Right ventricle myocardium superior (tissue), 1 donor: ENCODE data around the gene CREB3. TPM values are rescaled to one million over a fixed set of nuclear protein-coding genes. Genes with fewer than 3 reads are reported as not detected.

Experiments
- ATAC-seq: fragments of 200-7000 bp; cut with Tn5 transposase; one replicate; pipeline ENCODE4 v1.9.1; 2020; ENCODE audit warnings: mild to moderate bottlenecking; ENCODE audit not compliant: poor library complexity
- DNase-seq: peaks from one replicate; pipeline ENCODE4 v3.0.0-alpha.2; 2020
- intact Hi-C: fragments of 100-400 bp; cut with DNase I; formaldehyde crosslinking; loops from one replicate; pipeline ENCODE4 v1.11.2; 2022
- long read RNA-seq: library from polyadenylated mRNA; unstranded; transcript quantifications from one replicate; pipeline ENCODE4 v2.0.0, GENCODE V29; 2021
- total RNA-seq: library from RNA; stranded (reverse); fragmentation: NEBNext Ultra II Directional; extraction: Animal tissue kit (Norgen Biotek cat#: 25700); gene quantifications from one replicate; pipeline ENCODE4 v1.2.1, GENCODE V29; 2021
- donor health status: DM: no; HTN: yes; CAD: no; lungs with severe emphysema.

The CREB3 gene, protein sequence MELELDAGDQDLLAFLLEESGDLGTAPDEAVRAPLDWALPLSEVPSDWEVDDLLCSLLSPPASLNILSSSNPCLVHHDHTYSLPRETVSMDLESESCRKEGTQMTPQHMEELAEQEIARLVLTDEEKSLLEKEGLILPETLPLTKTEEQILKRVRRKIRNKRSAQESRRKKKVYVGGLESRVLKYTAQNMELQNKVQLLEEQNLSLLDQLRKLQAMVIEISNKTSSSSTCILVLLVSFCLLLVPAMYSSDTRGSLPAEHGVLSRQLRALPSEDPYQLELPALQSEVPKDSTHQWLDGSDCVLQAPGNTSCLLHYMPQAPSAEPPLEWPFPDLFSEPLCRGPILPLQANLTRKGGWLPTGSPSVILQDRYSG
- 20.3 TPM for total RNA-seq
- long read RNA-seq, transcript CREB3-201 (9 exons, 1,832 nt): major isoform, 32 of 36 reads
- long read RNA-seq, partial matches to known transcripts: 3 of 36 reads
- long read RNA-seq, other reads (novel, unspliced or antisense): 1 of 36 reads

DNA sequence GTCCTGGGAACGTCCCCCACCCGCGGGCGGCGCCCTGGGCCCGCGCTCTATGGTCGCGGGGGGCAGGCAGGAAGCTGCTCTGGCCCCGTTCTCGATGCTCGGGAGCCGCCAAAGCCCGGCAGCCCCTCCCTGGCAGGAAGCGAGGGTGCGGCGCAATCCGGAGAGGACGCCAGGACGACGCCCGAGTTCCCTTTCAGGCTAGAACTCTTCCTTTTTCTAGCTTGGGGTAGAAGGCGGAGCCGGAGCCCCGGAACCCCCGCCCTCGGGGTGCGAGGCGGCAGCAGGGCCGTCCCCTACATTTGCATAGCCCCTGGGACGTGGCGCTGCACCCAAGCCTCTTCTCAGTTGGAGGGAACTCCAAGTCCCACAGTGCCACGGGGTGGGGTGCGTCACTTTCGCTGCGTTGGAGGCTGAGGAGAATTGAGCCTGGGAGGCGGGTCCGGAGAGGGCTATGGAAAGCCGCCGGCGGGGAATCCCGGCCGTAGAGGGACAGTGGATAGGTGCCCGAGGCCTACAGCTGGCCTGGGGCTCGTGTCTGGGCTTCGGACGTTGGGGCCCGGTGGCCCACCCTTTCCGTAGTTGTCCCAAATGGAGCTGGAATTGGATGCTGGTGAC is at the start of gene CREB3, which contains the start of gene TLN1:
CREB3 (plus strand) TSS at position 482 of the 615 bp plus-strand sequence; CDS start at position 589, 107 bp downstream.
TLN1 (minus strand) TSS at position 11 of the 615 bp plus-strand sequence. CDS start 6,501 bp downstream, outside the sequence.
- peak; percentile 99 for DNase-seq
- intact Hi-C loops: no loop called here
- peak; percentile 89 for ATAC-seq

DNA sequence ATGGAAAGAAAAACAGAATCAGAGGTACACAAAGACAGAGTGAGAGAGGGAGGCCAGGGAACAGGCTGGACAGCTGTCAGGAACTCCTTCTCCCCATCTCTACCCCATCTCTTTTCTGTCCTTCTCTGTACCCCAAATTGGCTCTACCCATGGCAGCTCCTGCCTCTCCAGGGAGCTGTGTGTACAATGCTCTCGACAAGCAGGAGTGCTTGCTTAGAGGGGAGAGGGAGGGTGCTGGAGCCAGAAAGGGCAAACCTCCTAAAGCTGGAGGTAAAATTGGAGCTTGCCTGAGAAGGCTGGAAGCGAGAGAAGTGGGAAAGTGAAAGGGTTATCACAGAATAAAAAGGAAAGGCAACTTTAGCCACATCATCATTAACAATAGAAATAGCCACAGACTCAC is 49.1 kb upstream of the CREB3 start:
- DNase-seq (no peak), ATAC-seq (no peak)
- intact Hi-C loops: no loop called here

DNA sequence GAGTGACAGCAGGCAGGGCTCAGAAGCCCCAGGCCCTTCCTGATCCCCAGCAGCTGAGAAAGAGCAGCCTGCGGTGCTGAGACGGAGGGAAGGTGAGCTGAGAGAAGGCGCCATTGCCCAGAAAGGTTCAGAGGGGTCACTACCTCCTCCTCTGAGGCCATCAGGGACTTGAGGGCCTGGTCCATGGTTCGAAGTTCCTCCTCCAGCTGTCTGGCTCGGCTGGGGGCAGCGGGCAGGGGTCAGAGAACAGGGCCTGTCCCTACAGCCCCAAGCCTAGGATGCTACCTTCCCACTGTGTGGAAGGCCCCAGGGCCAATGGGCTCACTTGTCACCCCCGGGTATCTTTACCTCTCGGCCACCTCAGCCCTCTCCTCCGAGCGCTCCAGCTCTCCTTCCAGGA is 47.5 kb upstream of the CREB3 start:
- intact Hi-C loops: no loop called here
- ATAC-seq: no peak
- DNase-seq: no peak

DNA sequence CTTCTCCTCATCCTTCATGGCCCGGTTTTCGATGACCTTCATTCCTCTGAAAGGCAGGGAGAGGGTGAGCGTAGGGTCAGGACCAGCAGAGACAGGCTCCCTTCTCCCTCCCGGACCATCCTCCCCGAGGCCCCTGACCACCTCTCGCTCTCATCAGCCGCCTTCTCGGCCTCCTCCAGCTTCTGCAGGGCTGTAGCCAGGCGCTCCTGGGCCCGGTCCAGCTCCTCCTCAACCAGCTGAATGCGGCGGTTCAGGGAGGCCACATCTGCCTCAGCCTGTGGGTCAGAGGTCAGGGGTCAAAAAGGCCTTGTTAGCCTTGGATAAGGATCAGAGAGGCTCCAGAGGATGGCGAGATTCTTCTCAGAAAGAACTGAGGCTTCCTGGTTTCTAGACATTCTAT is 47.0 kb upstream of the CREB3 start:
- no peak for ATAC-seq
- no peak for DNase-seq
- intact Hi-C loops: no loop called here

DNA sequence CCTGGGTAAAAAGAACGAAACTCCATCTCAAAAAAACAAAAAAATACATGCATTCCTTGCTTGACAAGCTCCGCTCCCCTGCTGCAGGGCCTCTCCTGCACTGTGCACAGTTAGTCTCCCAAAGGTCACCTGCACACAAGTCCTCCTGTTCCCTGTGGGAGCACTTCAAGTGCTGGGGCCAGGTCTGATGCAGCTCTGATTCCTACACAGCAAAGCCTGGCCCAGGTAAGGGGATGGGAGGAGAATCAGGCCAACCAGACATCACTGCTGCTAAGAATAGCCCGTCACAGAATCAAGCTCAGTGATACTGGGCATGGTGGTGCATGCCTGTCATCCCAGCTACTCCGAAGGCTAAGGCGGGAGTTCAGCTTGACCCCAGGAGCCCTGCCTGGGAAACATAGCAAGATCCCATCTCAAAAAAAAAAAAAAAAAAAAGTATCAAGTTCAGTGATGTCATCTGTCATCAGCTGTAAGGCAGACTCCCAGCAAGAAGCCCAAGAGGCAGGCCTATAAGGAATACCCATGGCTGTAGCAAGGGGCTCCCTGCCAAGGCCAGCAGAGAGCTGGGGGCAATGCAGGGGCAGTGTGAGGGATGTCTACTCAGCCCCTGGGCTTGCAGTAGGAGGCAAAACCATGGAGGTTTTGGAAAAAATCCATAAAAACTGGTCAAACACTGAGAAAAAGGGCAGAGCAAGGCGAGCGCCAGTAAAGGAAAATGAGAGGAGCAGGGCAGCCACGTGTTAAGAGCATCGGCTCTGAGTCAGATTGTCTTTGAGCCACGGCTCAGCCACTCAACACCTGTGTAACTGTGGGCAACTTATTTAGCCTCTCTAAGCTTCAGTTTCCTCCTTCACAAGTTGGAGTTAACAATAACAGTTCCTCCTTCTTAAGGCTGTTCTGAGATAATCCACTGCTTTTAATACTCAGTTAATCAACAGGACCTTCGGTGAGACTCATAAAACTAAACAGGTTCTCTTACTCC is 46.0 kb upstream of the CREB3 start:
- DNase-seq: no peak

DNA sequence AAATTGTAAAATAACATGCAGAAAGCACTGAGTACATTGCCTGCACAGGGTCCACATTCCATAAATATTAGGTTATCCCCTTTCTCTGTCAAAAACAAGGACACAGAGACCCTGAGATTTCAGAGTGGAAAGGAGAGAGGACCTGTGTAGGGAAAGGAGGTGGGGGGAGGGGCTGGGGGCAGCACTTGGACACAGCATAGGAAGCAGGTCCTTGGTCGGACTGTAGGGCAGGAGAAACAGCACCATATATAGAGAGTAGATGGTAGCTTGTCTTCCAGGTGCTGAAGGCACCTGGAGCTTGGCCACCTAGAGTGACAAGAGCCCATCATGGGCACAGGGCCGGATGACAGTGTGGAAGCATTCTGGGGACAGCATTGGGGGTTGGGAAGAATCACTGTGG is 45.2 kb upstream of the CREB3 start:
- intact Hi-C loops: no loop called here
- DNase-seq (no peak), ATAC-seq (no peak)

More for the DNA sequence above, 46.0 kb upstream of the CREB3 start:
- intact Hi-C loops: no loop called here
- ATAC-seq: peak; percentile 25

DNA sequence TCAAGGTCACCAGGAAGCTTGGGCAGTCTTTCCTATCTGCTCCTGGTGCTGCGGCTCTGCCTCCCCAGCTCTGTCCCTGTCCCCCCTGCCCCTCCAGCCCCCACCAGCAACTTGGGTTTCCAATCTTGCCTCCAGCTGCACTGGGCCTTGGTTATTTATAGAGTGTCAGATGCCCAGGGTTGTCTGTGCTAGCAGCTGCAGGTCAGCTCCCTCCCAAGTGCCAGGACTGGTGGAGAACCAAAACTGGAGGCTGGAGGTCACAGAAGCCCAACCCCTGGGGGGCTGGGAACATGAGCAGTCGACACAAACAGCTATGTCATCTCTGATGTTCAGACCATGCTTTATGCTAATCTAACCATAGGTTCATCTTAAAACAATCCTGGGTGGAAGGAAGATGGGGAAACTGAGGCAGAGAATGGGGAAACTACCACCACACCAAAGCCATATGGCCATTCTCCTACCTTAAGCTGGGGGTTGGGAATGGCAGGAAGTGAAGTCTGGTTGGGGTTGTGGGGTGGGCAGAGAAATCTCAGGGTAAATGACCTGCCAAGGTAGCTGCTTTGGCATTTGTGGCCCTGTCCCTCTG is 44.4 kb upstream of the CREB3 start:
- intact Hi-C loops: no loop called here
- peak; percentile 0 for ATAC-seq

DNA sequence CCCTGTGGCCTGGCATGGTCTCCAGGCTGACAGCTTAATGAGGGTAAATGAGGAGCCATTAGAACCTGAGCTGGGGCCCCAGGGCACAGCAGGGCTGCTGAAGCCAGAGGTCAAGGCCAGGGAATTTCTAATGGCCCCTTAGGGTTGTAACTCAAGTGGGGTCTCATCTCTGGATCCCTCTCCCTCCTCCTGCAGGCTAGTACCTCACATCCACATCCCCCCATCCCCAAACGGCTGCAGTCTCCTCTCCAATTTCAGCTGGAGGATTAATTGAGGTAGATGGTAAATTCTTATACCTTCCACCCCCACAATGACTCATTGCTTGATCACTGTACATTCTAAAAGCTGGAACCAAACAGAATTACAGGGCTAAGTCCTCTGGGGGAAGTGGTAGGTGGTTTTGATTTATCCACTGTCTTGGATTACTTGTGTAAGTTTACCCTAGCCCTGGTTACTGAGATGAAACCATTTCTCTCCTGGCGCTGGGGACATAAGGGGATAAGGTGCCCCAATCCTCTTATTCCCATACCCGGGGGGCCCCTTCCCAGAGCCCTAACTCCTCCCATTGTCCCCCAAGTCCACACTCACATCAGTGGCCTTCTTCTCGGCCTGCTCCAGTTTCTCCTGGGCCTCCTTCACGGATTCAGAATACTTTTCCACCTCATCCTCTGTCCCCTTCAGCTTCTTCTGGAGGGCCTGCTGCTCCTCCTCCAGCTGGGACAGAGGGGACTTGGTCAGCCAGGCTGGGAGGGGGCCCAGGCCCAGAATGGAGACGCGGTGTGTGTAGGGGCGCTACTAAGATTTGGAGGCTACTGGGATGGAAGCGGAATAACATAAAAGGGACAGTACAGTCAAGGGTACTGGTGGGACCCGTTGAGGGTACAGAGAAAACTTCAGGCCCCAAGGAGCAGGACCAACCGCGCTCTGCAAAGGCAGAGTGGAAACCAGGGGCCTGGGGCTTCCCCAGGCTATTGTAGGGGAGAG is 43.6 kb upstream of the CREB3 start:
- no peak for DNase-seq
- ATAC-seq: no peak
- intact Hi-C loops: no loop called here

More for the DNA sequence above, 44.4 kb upstream of the CREB3 start:
- no peak for DNase-seq

DNA sequence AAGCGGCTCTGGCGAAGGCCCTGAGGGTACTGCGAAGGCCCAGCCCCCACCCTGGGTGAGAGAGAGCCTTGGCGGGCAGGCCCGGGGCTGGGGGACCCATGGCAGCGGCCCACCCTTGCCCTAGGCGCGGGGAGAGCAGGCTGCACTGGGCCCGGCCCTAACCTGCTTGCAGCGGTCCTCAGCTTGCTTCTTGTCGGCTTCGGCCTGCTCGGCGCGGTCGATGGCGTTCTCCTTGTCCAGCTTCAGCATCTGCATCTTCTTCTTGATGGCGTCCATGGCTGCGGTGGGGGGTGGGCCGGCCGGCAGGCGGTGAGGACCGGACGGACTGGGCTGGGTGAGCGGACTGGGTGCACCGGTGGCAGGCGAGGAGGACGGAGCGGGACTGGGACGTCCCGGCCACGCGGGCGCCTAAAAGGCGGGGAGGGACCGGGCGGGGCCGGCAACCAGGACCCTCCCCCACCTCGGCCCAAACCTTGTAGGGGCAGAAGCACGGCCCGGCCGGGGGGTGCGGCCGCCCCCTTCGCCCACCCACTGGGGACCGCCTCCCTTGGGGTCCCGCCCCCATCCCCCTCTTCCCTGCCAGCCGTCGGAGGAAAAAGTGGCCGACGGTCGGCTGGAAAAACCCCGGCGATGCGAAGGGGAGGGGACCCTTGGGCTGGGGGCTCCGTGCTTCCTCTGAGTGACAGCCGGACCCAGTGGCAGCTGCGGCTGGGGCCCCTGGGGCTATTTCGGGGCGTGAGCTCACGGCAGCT is 42.7 kb upstream of the CREB3 start, which contains the start of gene TPM2:
TPM2 (minus strand) TSS at position 384 of the 752 bp plus-strand sequence; CDS start at position 276, 108 bp downstream.
- ATAC-seq: peak; percentile 77
- intact Hi-C loops: loop anchor here (5.0 kb wide), 1 partner anchor 38 kb away; no protein-coding TSS in a partner anchor
- DNase-seq: peak; percentile 85

DNA sequence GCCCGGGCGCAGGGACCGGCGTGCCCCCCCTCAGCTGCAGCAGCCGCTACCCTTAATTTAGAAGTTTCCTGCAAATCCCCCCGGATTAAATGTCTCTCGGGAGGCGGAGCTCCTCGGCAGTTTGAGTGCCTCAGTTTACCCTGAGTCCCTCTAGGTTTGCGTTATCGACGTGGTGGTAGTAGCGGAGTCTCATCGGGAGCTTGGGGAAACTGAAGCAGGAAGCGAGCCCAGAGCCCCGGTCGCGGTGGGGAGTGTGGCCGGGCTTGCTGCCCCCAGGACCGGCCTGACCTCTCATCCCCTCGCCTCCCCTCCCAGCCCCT is 42.2 kb upstream of the CREB3 start:
- intact Hi-C loops: loop anchor here (5.0 kb wide), 1 partner anchor 37 kb away; no protein-coding TSS in a partner anchor
- ATAC-seq (no peak), DNase-seq (no peak)

DNA sequence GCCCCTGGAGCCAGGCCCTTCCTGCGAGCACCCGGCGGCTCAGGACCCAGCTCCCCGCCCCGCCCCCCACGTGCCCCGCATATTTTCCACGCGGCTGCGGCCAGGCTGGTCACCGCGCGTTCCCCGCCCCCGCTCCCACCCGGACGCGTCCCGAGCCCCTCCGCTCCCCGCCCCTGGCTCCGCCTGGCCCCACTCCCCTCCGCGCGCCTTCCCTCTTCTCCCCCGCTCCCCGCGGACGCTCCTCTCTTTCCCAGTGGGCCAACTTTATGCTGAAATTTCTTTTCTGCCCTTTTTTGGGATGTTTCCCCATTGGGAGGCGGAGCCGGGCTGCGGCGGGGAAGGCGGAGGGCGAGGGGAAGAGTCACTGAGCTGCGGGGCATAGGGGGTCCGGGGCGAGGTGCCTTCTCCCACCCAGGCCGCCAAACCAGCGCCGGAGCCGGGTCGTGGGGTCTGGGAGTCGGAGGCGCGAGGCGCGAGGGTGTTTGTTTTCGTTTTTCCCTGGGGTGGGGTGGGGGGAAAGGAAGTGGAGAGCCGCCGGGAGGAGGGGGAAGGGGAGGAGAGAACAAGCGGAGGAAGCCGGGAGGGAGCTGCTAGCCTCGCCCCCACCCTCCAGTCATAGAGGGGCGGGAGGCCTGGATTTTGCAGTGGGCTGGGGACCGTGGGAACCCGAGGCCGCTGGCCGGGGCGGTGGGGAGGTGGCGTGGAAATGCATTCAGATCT is 41.7 kb upstream of the CREB3 start:
- peak; percentile 89 for DNase-seq
- intact Hi-C loops: loop anchor here (5.0 kb wide), 1 partner anchor 37 kb away; no protein-coding TSS in a partner anchor
- peak; percentile 70 for ATAC-seq

DNA sequence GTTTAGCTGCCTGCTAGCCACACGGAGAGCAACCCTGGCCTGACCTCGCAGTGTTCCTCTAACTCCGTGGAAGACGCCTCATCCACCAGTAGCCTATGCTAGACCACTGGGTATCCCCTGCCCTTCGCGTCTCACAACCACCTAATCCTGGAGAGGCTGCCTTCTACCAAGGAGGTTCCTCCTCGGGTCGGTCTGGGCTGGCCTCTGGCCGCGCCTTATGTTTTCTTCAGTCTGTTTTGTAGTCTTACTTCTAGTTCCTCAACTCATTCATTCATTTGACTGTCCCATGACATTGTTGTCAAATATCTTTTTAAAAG is 41.2 kb upstream of the CREB3 start:
- no peak for ATAC-seq
- no peak for DNase-seq
- intact Hi-C loops: loop anchor here (5.0 kb wide), 1 partner anchor 36 kb away; no protein-coding TSS in a partner anchor

DNA sequence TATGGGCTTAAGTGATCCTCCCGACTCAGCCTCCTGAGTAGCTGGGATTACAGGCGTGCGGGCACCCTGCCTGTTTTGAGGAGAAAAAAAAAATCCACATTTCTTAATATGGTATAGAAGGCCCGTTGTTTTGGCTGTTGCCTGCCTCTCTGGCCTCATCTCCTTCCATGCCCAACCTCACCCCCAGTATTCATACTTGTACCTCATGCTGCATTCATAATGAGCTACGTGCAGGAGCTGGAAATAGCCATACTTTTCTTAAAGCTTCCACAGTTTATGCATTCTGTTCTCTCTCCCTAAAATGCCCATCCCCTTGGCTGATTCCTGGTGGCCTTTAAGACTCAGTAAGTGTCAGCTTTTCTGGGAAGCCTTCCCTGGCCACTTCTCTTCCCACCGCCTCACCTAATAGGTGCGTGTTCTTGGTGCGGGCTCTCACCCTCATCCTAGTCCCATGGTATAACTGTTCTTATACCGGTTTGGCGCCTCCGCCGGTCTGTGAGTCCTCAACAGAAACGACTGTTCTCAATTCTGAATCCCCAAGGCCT is 40.6 kb upstream of the CREB3 start:
- ATAC-seq: no peak
- no peak for DNase-seq
- intact Hi-C loops: loop anchor here (5.0 kb wide), 1 partner anchor 35 kb away; no protein-coding TSS in a partner anchor

DNA sequence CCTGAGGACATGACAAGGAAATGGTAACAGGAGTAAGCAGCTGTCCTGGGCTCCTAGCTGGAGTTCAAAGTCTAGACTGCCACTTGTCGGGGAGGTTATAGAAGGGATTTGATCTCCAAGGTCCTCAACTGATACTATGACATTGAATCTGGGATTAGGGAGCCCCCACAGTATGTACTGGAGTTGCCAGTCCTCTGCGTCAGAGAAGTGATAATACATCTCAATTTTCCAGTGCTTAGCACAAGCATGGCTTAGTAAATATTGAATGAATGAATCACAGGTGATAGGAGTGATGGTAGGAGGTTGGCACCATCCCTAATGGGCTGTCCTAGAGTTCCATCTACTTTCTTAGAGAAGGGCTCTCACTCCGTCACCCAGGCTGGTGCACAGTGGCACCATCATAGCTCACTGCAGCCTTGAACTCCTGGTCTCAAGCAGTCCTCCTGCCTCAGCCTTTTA is 36.5 kb upstream of the CREB3 start:
- ATAC-seq (no peak), DNase-seq (no peak)
- intact Hi-C loops: loop anchor here (5.0 kb wide), 1 partner anchor 34 kb away; no protein-coding TSS in a partner anchor

DNA sequence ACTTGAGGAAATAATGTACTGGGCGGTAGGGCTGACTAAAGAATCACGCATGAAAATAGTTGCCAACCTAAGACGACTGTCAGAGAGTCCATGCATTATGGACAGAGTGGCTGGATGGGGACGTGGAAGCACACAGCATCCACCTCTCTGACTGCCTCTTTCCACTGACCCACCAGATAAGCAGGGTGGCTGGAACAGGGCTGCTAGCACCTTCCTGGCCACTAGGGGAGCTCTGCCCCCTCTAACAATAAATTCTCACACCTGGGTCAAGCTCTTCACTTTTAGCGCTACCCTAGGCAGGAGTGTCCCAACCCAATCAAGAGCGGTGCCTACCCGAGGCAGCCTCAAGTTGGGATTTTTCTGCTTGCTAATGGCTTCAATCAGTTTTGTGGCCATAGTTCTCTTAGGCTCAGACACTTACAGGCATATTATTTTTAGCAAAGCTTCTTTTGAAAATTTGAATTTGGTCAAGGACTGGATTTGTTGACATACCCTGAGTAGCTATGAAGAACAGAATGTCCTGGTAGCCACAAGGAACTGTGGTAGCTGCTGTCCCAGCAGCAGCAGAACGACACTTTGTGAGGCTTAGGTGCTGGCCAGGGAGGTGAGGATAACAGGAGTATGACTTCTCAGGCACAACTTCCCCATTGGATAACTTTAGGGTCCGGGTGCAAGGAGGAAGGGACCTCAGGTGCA is 35.8 kb upstream of the CREB3 start:
- intact Hi-C loops: loop anchor here (5.0 kb wide), 1 partner anchor 34 kb away; no protein-coding TSS in a partner anchor
- peak; percentile 71 for DNase-seq
- peak; percentile 72 for ATAC-seq
